Kidney glomerular epithelial cell (primary cell): ENCODE data around the gene MAP2K6.

Source experiments
- DNase-seq: peaks from one replicate; lab custom pipeline; 2025; lab: John Stamatoyannopoulos, UW

MAP2K6 gene

DNA sequence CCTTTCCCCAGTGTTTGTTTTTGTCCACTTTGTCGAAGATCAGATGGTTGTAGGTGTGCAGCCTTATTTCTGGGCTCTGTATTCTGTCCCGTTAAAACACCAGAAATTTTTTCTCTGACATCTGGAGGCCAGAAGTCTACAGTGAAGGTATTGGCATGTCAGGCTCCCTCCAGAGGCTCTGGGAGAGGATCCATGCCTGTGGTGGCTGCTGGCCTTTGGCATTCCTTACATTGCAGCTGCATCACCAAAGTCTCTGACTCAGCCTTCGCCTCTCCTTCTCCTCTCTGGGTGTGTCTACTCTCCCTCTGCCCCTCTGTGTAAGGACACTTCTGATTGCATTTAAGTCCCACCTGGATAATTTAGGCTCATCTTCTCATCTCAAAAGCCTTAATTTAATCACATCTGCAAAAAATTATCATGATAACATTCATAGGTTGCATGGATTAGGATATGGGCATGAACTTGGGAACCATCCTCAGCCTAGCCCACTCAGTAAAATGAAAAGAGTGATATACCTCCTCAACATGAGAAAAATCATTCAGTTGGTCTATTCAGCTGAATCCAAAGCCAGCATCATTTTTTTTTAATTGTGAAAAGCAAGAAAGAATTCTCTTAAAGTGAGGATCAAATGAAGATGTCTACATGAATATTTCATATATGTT lies 78.0 kb downstream of the MAP2K6 start:
- no peak for DNase-seq

DNA sequence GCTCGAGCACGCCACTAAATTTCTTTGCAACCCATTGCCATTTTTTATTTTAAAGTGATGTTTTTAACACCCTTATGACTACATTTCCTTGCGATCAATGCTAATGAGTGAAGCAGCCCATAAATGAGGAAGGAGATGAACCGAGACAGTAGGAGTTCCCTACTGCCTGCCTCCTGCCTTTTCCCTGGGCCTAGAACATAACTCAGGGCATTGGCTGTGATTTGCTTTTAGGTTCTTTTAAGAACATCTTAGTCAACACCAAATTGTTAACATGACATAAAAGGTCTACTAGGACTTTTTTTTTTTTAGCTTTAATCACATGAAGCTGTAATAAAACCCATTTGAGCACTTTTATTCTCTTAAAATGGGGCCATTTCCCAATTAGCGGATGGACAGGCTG lies 81.3 kb downstream of the MAP2K6 start:
- no peak for DNase-seq

DNA sequence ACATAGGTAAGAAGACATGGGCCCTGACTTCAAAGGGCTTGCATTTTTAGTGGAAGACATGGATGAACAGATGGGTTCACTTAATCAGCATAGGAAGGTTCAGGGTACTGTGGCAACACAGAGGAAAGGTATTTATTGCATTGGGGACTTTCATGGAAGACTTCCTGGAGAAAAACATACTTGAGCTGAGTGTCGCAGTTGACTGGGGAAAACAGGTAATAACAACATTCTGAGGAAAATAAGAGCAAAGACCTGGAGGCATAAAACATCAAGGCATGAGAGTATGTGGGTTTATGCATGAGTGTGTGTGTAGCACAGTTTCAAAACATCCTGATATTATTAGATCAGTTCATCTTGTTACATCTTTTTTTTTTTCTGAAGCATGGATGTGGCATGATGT lies 82.7 kb downstream of the MAP2K6 start:
- DNase-seq = no peak

- DNase-seq = no peak
Observed at GRCh38 chr17:69499318-69499717, 84.8 kb downstream of the MAP2K6 start.

DNA sequence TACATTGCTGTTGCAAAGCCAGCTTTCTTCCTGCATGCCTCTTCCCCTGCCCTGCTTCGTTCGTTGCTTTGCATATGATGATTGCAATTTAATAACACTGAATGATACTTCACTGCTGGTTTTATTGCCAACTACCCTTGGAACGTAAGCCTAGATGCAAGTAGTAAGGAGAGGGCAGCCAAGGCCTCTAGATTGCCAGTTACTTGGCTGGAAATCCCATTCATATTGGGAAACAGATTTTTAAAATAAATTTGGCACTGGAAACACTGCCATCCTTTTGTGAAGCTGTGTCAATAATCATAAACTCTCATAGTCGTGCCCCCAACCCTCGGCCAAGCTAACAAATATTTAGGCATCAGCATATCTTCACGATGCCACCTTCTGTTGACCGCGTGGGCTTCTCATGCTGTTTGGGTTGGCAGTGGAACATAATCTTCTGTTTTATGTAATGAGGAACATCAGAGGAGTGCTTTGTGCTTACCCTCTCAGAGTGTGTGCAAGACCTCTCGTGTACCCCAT lies 86.5 kb downstream of the MAP2K6 start:
- DNase-seq = no peak

GRCh38 chr17:69501591-69502468 lies 87.3 kb downstream of the MAP2K6 start:
- peak; percentile 45 for DNase-seq

GRCh38 chr17:69503711-69504110 lies 89.2 kb downstream of the MAP2K6 start:
- DNase-seq = no peak

GRCh38 chr17:69505740-69506139 lies 91.2 kb downstream of the MAP2K6 start:
- DNase-seq = no peak

- DNase-seq = no peak
Observed at GRCh38 chr17:69506489-69506888, 92.0 kb downstream of the MAP2K6 start.

DNA sequence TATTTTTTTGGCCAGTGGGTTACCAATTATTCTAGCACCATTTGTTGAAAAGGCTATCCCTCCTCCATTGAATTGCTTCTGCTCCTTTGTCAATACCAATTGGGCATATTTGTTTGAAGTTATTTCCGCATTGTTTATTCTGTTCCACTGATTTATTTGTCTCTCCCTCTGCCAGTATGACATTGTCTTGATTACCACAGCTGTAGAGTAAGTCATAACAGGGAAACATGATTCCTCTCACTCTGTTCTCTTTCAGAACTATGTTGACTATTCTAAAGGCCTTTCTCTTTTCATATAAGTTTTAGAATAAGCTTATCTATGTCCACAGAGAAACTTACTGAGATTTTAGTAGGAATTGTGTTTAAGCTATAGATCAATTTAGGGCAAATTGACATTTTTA lies 94.3 kb downstream of the MAP2K6 start:
- no peak for DNase-seq

DNA sequence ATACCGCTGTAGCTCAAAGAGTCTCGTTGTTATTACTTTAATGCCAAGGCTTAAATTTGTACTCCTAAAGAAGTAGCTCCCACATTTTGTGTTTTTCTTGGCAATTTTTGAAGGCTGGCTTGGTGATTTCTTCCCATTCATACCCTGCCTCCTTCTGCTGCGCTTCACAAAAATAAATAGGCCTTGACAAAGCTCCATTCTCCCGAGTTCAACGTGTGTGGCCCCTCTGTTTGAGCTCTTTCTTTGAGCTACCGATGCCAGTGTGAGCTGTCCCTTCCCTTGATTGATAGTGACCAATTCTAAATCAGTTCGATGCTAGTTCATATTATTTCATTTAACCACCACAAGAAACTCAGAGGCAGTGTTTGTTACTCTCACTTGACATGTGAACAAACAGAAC lies 96.8 kb downstream of the MAP2K6 start:
- no peak for DNase-seq

DNA sequence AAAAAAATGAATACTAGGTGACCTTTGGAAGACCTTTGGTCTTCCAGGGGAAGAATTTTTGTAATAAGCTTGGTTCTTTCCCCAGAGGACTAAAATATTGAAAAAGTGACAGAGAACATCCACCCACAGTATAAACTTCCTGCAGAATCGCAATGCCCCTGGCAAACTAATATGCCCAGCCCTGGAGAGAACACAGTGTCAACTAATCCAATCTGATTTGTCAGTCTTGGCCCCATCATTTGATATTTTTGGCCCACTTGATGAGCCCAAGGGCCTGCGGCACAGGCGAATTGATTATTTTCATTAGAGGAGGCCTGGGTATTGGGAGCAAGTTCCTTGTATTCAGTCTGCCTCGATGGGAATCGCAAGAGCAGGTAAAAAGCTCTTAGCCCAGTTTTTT lies 98.4 kb downstream of the MAP2K6 start:
- no peak for DNase-seq

- no peak for DNase-seq
Observed at GRCh38 chr17:69516225-69516624, 101.7 kb downstream of the MAP2K6 start.

DNA sequence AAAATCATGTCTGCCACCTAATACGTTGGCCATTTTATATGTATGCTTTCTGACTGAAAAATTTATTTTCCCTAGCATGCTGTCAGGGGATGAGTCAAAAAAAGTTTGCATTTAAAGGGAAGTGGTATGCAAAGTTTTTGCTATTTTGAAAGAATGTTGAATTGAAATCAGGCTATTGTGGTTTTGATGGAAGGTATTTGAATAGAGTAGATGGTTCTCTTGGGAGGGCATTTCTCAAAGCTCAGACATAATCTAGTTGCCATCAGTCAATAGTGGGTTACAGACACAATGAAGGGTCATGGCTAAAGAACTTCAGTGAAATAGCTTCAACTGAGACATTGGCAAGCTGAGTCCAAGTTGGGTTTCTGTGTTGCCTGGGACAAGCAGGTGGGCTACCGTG lies 102.4 kb downstream of the MAP2K6 start:
- DNase-seq = no peak

DNA sequence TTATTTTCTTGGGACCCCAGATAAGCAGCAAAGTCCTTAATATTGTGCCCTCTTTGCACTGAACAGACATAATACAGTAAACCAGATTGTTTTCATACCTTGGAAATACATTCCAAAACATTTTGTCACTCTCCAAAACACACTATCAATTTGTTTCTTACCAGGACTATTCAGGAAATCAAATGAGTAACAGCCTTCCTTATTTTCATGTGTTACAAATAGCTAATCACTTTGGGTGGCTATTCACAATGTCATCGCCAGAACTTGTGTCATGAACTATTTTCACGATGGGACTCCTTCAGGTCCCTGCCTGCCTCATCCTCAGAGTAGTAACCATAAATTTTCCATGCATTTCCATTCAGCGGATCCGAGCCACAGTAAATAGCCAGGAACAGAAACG lies 104.5 kb downstream of the MAP2K6 start:
- DNase-seq = no peak

- peak; percentile 35 for DNase-seq
Observed at GRCh38 chr17:69523244-69523861, 108.9 kb downstream of the MAP2K6 start.

DNA sequence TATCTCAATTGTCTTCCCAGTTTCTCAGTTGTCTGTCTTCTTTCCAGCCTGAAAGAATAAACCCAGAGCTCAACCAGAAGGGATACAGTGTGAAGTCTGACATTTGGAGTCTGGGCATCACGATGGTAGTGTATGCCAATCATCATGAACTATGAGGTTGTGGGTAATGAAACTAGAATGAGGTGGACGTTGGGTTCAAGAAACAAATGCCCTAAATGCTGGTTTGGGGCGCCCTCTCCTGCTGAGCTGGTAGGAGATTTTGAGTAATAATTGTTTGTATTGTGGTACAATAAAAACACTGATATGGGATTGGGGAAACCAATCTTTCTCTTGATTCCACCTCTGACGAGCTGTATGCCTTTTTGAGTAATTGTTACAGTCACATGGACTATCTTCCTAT lies 110.4 kb downstream of the MAP2K6 start:
- no peak for DNase-seq

GRCh38 chr17:69525920-69526841 lies 111.7 kb downstream of the MAP2K6 start:
- peak; percentile 55 for DNase-seq

DNA sequence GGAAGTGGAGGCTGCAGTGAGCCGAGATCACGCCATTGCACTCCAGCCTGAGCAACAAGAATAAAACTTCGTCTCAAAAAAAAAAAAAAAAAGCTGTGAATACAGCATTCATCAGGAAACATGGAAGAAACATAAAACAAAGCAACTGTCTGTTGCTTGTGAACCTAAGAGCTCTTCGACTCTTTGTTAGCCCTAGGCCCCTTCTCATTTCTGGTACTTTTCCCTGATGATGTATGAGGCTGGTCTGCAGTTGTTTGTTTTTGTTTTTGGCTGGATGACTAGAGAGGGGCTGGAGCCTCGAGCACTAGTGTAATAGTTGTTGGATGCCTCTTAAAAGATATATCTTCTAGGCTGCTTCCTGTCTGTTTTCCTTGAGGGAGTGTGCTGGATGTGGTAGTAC lies 113.5 kb downstream of the MAP2K6 start:
- DNase-seq = no peak

DNA sequence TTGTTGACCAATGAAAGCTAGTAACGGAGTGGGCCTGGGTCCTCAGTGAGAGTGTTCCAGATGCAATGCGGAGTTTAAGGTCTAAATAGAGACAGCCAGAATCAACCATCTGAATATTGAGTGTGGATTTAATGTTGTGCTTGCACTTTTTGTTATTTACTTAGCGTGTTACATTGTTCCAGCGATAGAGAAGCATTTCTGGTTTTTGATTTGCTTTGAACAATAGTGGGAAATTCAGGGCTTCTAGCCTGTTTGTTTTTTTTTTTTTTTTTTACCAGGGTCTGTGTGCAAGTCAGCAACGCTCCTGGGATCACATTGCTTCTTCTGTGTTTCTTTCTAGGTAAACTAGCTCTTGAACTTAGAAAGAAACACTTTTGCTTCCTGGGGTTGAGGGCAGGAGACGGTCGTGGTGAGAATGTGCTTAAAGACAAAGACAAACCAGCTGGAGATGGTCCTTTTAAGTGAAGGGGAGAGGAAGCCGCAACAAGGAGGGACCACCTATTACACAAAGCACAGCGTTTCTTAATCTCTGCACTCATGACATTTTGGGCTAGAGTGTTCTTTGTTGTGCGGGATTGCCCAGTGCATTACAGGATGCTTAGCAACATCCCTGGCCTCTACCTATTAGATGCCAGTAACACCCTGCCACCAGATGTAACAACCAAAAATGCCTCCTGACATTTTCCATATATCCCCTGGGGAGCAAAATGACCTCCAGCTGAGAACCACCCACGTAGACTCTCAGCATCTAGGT lies 119.2 kb downstream of the MAP2K6 start:
- no peak for DNase-seq

DNA sequence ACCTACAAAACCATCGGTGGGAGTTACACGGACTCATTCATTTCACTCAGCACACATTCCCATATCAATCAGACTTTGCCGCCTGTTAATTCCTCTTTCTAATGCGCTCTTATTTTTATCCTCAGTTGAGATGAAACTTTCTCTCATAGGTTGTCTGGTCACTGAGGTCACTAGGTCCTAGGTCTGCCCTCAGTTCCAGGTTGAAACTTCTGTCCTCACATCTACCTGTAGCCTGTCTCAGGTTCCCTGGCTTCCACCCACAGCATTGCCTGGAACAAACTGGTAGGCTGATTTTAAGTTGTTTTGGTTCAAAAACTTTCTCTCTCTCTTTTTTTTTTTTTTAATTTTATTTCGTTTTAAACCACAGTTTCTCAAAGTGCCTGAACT lies 119.7 kb downstream of the MAP2K6 start:
- no peak for DNase-seq
